SK-N-SH treated with all-trans-retinoic acid at 6 μM for 48 hours (cell line): Measurements from ENCODE around the gene CRYM.

Source experiments
- ATAC-seq: fragments of 200-7000 bp; cut with Tn5 transposase; 3 replicates; pipeline ENCODE4 v1.9.1; 2020; ENCODE audit warnings: mild to moderate bottlenecking, moderate library complexity
- ARNTL ChIP-seq: fragments of 450-650 bp; formaldehyde crosslinking; IDR thresholded peaks from 2 replicates; pipeline ENCODE4 v1.5.0; 2020; ENCODE audit warnings: low read depth, mild to moderate bottlenecking, moderate library complexity, borderline replicate concordance
- BACH2 ChIP-seq: fragments of 250-450 bp; sonication (Bioruptor Pico); IDR thresholded peaks from 2 replicates; pipeline ENCODE4 v1.9.0; 2021; ENCODE audit warnings: mild to moderate bottlenecking, borderline replicate concordance
- CREB5 ChIP-seq: fragments of 250-450 bp; sonication (Bioruptor Pico); IDR thresholded peaks from 2 replicates; pipeline ENCODE4 v1.5.1; 2020; ENCODE audit warnings: low read depth, mild to moderate bottlenecking, moderate library complexity
- CSDC2 ChIP-seq: fragments of 250-450 bp; sonication (Bioruptor Pico); IDR thresholded peaks from 2 replicates; pipeline ENCODE4 v1.5.0; 2020; ENCODE audit warnings: mild to moderate bottlenecking, moderate library complexity
- CSRNP3 ChIP-seq: fragments of 250-450 bp; sonication (Bioruptor Pico); IDR thresholded peaks from 2 replicates; pipeline ENCODE4 v1.5.1; 2021; ENCODE audit warnings: mild to moderate bottlenecking, moderate library complexity
- ESRRG ChIP-seq: fragments of 250-450 bp; sonication (Bioruptor Pico); IDR thresholded peaks from 2 replicates; pipeline ENCODE4 v1.6.1; 2021; ENCODE audit warnings: mild to moderate bottlenecking
- GLIS3 ChIP-seq: fragments of 250-450 bp; sonication (Bioruptor Pico); IDR thresholded peaks from 2 replicates; pipeline ENCODE4 v1.5.0; 2020; ENCODE audit warnings: mild to moderate bottlenecking, moderate library complexity
- ISL1 ChIP-seq: fragments of 250-450 bp; sonication (Bioruptor Pico); IDR thresholded peaks from 2 replicates; pipeline ENCODE4 v2.1.2; 2022; ENCODE audit warnings: mild to moderate bottlenecking, moderate library complexity
- OSR1 ChIP-seq: fragments of 250-450 bp; sonication (Bioruptor Pico); IDR thresholded peaks from 2 replicates; pipeline ENCODE4 v1.8.0; 2022; ENCODE audit warnings: moderate library complexity, mild to moderate bottlenecking, inconsistent platforms
- PATZ1 ChIP-seq: fragments of 250-450 bp; sonication (Bioruptor Pico); IDR thresholded peaks from 2 replicates; pipeline ENCODE4 v1.8.0; 2020; ENCODE audit warnings: mild to moderate bottlenecking, moderate library complexity, borderline replicate concordance
- POU6F1 ChIP-seq: fragments of 250-450 bp; sonication (Bioruptor Pico); IDR thresholded peaks from 2 replicates; pipeline ENCODE4 v1.8.0; 2021; ENCODE audit warnings: low read depth, mild to moderate bottlenecking, moderate library complexity, borderline replicate concordance
- PPARA ChIP-seq: fragments of 250-450 bp; sonication (Bioruptor Pico); IDR thresholded peaks from 2 replicates; pipeline ENCODE4 v1.5.0; 2020; ENCODE audit warnings: mild to moderate bottlenecking, borderline replicate concordance
- RARB ChIP-seq: fragments of 250-450 bp; sonication (Bioruptor Pico); IDR thresholded peaks from 2 replicates; pipeline ENCODE4 v1.8.0; 2021; ENCODE audit warnings: mild to moderate bottlenecking, moderate library complexity
- SNAI2 ChIP-seq: fragments of 250-450 bp; sonication (Bioruptor Pico); IDR thresholded peaks from 2 replicates; pipeline ENCODE4 v1.5.0; 2020; ENCODE audit warnings: mild to moderate bottlenecking, moderate library complexity
- TOX ChIP-seq: fragments of 250-450 bp; sonication (Bioruptor Pico); IDR thresholded peaks from 2 replicates; pipeline ENCODE4 v1.8.0; 2021; ENCODE audit warnings: mild to moderate bottlenecking, moderate library complexity, borderline replicate concordance
- TSHZ2 ChIP-seq: fragments of 250-450 bp; sonication (Bioruptor Pico); IDR thresholded peaks from 2 replicates; pipeline ENCODE4 v1.5.0; 2020; ENCODE audit warnings: mild to moderate bottlenecking, moderate library complexity
- ZC3H10 ChIP-seq: fragments of 250-450 bp; sonication (Bioruptor Pico); IDR thresholded peaks from 2 replicates; pipeline ENCODE4 v1.5.1; 2021; ENCODE audit warnings: mild to moderate bottlenecking, moderate library complexity
- ZFP3 ChIP-seq: fragments of 250-450 bp; sonication (Bioruptor Pico); IDR thresholded peaks from 2 replicates; pipeline ENCODE4 v1.5.0; 2020; ENCODE audit warnings: mild to moderate bottlenecking, moderate library complexity
- ZFP30 ChIP-seq: fragments of 450-650 bp; formaldehyde crosslinking; IDR thresholded peaks from 2 replicates; pipeline ENCODE4 v1.5.0; 2022; ENCODE audit warnings: mild to moderate bottlenecking, moderate library complexity
- ZNF565 ChIP-seq: fragments of 450-650 bp; formaldehyde crosslinking; conservative IDR thresholded peaks from 2 replicates; pipeline ENCODE4 v1.5.0; 2020; ENCODE audit warnings: low read depth, mild to moderate bottlenecking, moderate library complexity
- ZNF8 ChIP-seq: fragments of 450-650 bp; formaldehyde crosslinking; IDR thresholded peaks from 2 replicates; pipeline ENCODE4 v1.5.0; 2020; ENCODE audit warnings: mild to moderate bottlenecking, moderate library complexity

CRYM gene

GRCh38 chr16:21239646-21240045, 38.4 kb downstream of the CRYM start:
- ATAC-seq, result no peak
- TF ChIP-seq POU6F1 (CRISPR knock-in tag), result no peak
- TF ChIP-seq CSRNP3, result no peak
- TF ChIP-seq ZNF8 (CRISPR knock-in tag), result no peak
- TF ChIP-seq ARNTL (CRISPR knock-in tag), result no peak
- TF ChIP-seq PPARA, result no peak
- TF ChIP-seq BACH2 (CRISPR knock-in tag), result no peak
- TF ChIP-seq OSR1 (CRISPR knock-in tag), result no peak
- no peak for TF ChIP-seq ESRRG
- TF ChIP-seq TOX (CRISPR knock-in tag), result no peak
- no peak for TF ChIP-seq ZFP3 (CRISPR knock-in tag)
- no peak for TF ChIP-seq ZNF565 (CRISPR knock-in tag)
- no peak for TF ChIP-seq RARB (CRISPR knock-in tag)
- TF ChIP-seq GLIS3 (CRISPR knock-in tag), result no peak
- no peak for TF ChIP-seq SNAI2 (CRISPR knock-in tag)
- TF ChIP-seq TSHZ2, result no peak

- no peak for TF ChIP-seq CREB5 (CRISPR knock-in tag)
- no peak for TF ChIP-seq ZFP3 (CRISPR knock-in tag)
- no peak for TF ChIP-seq ZFP30 (CRISPR knock-in tag)
- no peak for TF ChIP-seq BACH2 (CRISPR knock-in tag)
- no peak for TF ChIP-seq ARNTL (CRISPR knock-in tag)
- TF ChIP-seq POU6F1 (CRISPR knock-in tag), result no peak
- no peak for TF ChIP-seq CSDC2 (CRISPR knock-in tag)
- no peak for TF ChIP-seq RARB (CRISPR knock-in tag)
- no peak for ATAC-seq
Observed at GRCh38 chr16:21236831-21237230, 41.3 kb downstream of the CRYM start.

GRCh38 chr16:21235199-21235585, 42.9 kb downstream of the CRYM start:
- no peak for ATAC-seq
- no peak for TF ChIP-seq RARB (CRISPR knock-in tag)
- TF ChIP-seq CREB5 (CRISPR knock-in tag), result no peak
- no peak for TF ChIP-seq ISL1
- TF ChIP-seq ARNTL (CRISPR knock-in tag), result no peak
- no peak for TF ChIP-seq POU6F1 (CRISPR knock-in tag)
- no peak for TF ChIP-seq PPARA
- TF ChIP-seq OSR1 (CRISPR knock-in tag), result no peak
- TF ChIP-seq TOX (CRISPR knock-in tag), result no peak
- TF ChIP-seq SNAI2 (CRISPR knock-in tag), result no peak
- TF ChIP-seq ESRRG, result no peak
- no peak for TF ChIP-seq ZNF8 (CRISPR knock-in tag)
- no peak for TF ChIP-seq BACH2 (CRISPR knock-in tag)
- TF ChIP-seq CSRNP3, result no peak
- TF ChIP-seq ZC3H10, result no peak
- no peak for TF ChIP-seq PATZ1 (CRISPR knock-in tag)
